RCC 7860 (cell line): ENCODE measurements around the gene TMSB10.
"Not testable (repeated sequence)": the region's sequence is repeated elsewhere in the genome, so short reads cannot be mapped to it uniquely, and the experiment has no call there.

Experiments
- DNase-seq: peaks from one replicate; pipeline ENCODE4 v3.0.0-alpha.2; 2015; ENCODE audit warnings: low spot score
- FAIRE-seq: peaks from 2 replicates; lab custom pipeline; 2012; peaks lifted over from hg19 to GRCh38; lab: Jason Lieb, UNC

Gene TMSB10

DNA sequence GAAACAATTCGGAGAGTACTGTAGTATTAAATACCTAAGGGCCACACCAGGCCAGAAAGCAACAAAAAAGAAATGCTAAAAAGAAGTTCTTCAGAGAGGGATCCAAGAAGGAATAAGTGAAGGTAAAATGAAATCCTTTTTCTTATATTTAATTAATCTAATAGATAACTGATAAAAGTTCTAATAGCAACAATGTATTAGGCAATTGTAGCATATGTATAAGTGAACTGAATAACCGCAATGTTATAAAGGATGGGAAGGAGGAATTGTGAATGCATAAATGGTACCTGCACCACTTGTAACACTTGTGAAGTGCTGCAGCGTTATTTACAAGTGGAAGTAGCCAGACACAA is 21.8 kb downstream of the TMSB10 start:
- FAIRE-seq, result no peak
- DNase-seq, result no peak

- DNase-seq (no peak), FAIRE-seq (no peak)
These were observed 25.9 kb downstream of the TMSB10 start for GRCh38 chr2:84931384-84931821.

DNA sequence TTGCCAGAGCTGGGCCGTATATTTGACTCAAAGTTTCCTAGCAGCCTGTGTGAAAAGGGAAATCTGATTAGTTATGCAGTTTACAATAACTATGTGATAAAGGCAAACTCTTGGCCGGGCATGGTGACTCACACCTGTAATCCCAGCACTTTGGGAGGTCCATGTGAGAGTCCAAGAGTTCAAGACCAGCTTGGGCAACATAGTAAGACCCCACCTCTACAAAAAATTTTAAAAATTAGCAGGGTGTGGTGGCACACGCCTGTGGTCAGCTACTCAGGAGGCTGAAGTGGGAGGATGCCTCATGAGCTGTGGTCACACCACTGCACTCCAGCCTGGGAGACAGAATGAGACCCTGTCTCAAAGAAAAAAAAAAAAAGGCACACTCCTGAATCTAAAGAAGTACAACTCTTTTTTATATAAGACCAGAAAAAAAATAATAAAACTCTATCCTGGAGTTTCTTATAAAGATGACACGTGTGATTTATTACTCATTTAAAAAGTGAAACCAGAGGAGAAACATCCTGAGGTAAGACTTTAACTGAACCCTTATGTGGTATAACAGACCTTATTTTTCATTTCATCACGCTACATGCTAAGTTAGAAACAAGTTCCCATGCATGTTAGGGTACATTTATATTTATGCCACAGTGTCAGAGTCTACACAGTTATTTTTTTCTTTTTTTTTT is 32.9 kb downstream of the TMSB10 start:
- FAIRE-seq, result no peak
- DNase-seq, result peak; percentile 31

GRCh38 chr2:84939426-84940087 is 34.1 kb downstream of the TMSB10 start:
- FAIRE-seq, result no peak
- DNase-seq, result no peak

GRCh38 chr2:84940088-84940470 is 34.6 kb downstream of the TMSB10 start:
- FAIRE-seq (no peak), DNase-seq (no peak)

- DNase-seq (no peak), FAIRE-seq (no peak)
These were observed 35.5 kb downstream of the TMSB10 start for GRCh38 chr2:84940831-84941412.

GRCh38 chr2:84942166-84942565 is 36.7 kb downstream of the TMSB10 start:
- FAIRE-seq (no peak), DNase-seq (peak; percentile 44)

DNA sequence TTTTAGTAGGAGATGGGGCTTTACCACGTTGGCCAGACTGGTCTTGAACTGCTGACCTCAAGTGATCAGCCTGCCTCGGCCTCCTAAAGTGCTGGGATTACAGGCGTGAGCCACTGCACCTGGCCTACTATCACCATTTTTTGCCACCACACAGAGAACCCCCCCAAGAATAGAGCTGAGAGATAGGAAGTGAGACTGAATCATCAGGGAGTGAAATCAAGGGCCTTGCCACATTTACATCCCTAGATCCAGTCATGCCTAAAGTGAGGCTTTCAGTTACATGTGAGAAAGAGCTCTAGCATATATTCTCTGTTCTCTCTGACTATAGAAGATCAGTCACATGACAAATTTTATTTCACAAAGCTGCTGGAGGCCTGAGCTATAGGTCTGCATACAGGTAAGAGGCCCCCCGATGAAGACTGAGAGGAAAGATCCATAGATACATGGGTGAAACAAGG is 37.5 kb downstream of the TMSB10 start:
- DNase-seq, result peak; percentile 87
- FAIRE-seq, result peak; percentile 79

- DNase-seq (no peak), FAIRE-seq (no peak)
These were observed 38.9 kb downstream of the TMSB10 start for GRCh38 chr2:84944295-84944909.

GRCh38 chr2:84945838-84946203 is 40.4 kb downstream of the TMSB10 start:
- not testable (repeated sequence) for FAIRE-seq, DNase-seq

- DNase-seq (peak; percentile 99), FAIRE-seq (peak; percentile 90)
These were observed 41.0 kb downstream of the TMSB10 start for GRCh38 chr2:84946204-84947009.

DNA sequence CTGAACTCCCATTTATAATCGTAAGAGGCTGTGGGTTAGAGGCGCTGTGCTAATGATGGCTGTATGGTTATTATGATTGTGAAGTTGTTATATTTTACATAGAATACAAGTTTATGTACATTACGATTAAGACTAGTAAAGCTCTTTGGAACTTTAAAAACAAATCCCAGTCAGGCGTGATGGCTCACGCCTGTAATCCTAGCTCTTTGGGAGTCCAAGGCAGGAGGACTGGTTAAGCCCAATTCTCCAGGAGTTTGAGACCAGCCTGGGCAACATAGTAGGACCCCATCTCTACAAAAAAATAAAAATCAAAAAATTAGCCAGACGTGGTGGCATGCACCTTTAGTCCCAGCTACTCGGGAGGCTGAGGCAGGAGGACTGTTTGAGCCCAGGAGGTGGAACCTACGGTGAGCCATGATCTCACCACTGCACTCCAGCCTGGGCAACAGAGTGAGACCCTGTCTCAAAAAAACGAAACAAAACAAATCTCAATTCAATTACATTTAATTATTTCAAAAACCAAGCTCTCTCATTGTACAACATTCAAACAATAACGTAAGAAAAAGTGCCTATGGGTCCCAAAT is 41.6 kb downstream of the TMSB10 start:
- DNase-seq, result no peak
- FAIRE-seq, result no peak

DNA sequence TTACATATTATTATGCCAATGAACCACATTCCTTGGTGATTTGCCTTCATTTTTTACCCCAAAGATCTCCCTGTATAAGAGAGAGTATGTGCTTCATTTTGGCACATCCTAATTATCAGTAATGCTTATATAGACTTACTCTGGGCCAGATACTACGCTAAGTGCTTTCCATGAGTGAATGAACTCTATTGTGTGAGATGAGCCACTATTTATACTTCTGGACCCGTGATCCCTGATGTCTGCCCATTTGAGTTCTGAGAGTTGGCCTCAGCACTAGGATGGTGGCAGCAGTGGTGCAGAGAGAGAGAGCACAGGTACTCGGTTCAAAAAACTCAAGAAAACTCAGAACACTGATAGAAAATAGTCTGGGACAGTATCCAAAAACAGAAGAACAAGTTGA is 48.1 kb downstream of the TMSB10 start:
- FAIRE-seq (no peak), DNase-seq (no peak)

DNA sequence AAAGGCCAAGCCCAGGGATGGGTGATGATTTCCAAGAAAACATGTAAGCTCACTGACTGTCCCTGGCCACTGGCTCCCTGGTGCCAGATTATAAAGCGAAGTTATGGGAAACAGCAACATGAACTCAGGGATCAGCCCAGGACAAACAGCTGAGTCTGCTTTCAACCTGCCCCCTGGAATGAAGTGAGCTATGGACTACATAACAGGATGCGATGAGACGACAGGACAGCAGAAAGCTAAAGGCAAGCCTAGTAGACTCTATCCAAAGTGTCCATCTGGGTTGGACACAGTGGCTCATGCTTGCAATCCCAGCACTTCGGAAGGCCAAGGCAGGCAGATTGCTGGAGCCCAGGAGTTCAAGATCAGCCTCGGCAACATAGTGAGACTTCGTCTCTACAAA is 48.9 kb downstream of the TMSB10 start:
- no peak for DNase-seq
- no peak for FAIRE-seq
